HEK293 (cell line): Measurements from ENCODE around the gene MYMK.

ENCODE experiments used
- CTCF ChIA-PET: fragments of 350-600 bp; formaldehyde crosslinking; extraction: SDS; loops from one replicate; lab custom pipeline; 2021; ENCODE audit warnings: antibody characterized with exemption; lab: Yijun Ruan, JAX
- POLR2A ChIA-PET: fragments of 300-600 bp; formaldehyde crosslinking; extraction: SDS; loops from one replicate; lab custom pipeline; 2020; ENCODE audit warnings: antibody characterized with exemption, inconsistent platforms; lab: Yijun Ruan, JAX
- H3K27ac ChIP-seq: fragments of 200-500 bp; sonication (Bioruptor generic); 2 replicates; pipeline ENCODE4 v1.5.1; 2014; ENCODE audit warnings: low read depth, low read length, control low read depth, inconsistent platforms; ENCODE audit errors: extremely low read depth
- H3K36me3 ChIP-seq, 2 experiments: fragments of 200-500 bp in 1 of 2; sonication (Bioruptor generic) in 1 of 2; 1 replicate in 1 of 2; 2 replicates in 1 of 2; pipeline ENCODE4 v1.5.1; 2014 to 2017; ENCODE audit warnings: inconsistent platforms in 2 of 2, low read length in 2 of 2; ENCODE audit not compliant: control insufficient read depth in 2 of 2, insufficient read depth in 1 of 2
- H3K4me1 ChIP-seq: fragments of 200-500 bp; sonication (Bioruptor generic); 2 replicates; pipeline ENCODE4 v1.5.1; 2014; ENCODE audit warnings: mild to moderate bottlenecking, low read length, inconsistent platforms; ENCODE audit not compliant: control insufficient read depth, insufficient read depth
- H3K4me3 ChIP-seq: 2 replicates; pipeline ENCODE4 v1.5.1; 2011; ENCODE audit warnings: low read depth, mild to moderate bottlenecking, control low read depth, low read length, moderate library complexity
- H3K9me3 ChIP-seq: fragments of 200-500 bp; sonication (Bioruptor generic); 2 replicates; pipeline ENCODE4 v1.5.1; 2014; ENCODE audit warnings: low read depth, low read length, inconsistent platforms; ENCODE audit not compliant: control insufficient read depth, insufficient read depth
- PRDM1 ChIP-seq: fragments of 450-650 bp; formaldehyde crosslinking; IDR thresholded peaks from 2 replicates; pipeline ENCODE4; 2016; ENCODE audit warnings: missing biosample characterization, missing genetic modification characterization
- YY1 ChIP-seq: fragments of 450-650 bp; formaldehyde crosslinking; IDR thresholded peaks from 2 replicates; pipeline ENCODE4 v1.5.1; 2018; ENCODE audit warnings: missing biosample characterization, missing genetic modification characterization
- YY2 ChIP-seq: fragments of 450-650 bp; formaldehyde crosslinking; IDR thresholded peaks from 2 replicates; pipeline ENCODE4 v1.5.1; 2016; ENCODE audit warnings: missing biosample characterization, missing genetic modification characterization
- ZEB2 ChIP-seq: fragments of 450-650 bp; formaldehyde crosslinking; IDR thresholded peaks from 2 replicates; pipeline ENCODE4 v1.5.1; 2016; ENCODE audit warnings: missing biosample characterization, missing genetic modification characterization
- ZFP41 ChIP-seq: fragments of 450-650 bp; formaldehyde crosslinking; IDR thresholded peaks from 2 replicates; pipeline ENCODE4 v1.5.1; 2016; ENCODE audit warnings: missing biosample characterization, missing genetic modification characterization, borderline replicate concordance
- ZNF138 ChIP-seq: fragments of 450-650 bp; formaldehyde crosslinking; IDR thresholded peaks from 2 replicates; pipeline ENCODE4 v1.5.1; 2016; ENCODE audit warnings: missing biosample characterization, missing genetic modification characterization, borderline replicate concordance
- ZNF169 ChIP-seq: fragments of 450-650 bp; formaldehyde crosslinking; IDR thresholded peaks from 2 replicates; pipeline ENCODE4 v1.5.1; 2016; ENCODE audit warnings: missing biosample characterization, missing genetic modification characterization
- ZNF549 ChIP-seq: fragments of 450-650 bp; IDR thresholded peaks from 2 replicates; pipeline ENCODE4 v1.5.1; 2018; ENCODE audit warnings: missing biosample characterization, missing genetic modification characterization, mild to moderate bottlenecking, inconsistent platforms, moderate library complexity
- ZNF585B ChIP-seq: fragments of 450-650 bp; formaldehyde crosslinking; IDR thresholded peaks from 2 replicates; pipeline ENCODE4 v1.5.1; 2016; ENCODE audit warnings: missing biosample characterization, missing genetic modification characterization
- ZNF600 ChIP-seq: fragments of 450-650 bp; formaldehyde crosslinking; IDR thresholded peaks from 2 replicates; pipeline ENCODE4 v1.5.1; 2016; ENCODE audit warnings: missing biosample characterization, missing genetic modification characterization
- ZNF621 ChIP-seq: fragments of 450-650 bp; formaldehyde crosslinking; IDR thresholded peaks from 2 replicates; pipeline ENCODE4 v1.5.1; 2017; ENCODE audit warnings: missing biosample characterization, missing genetic modification characterization
- ZNF623 ChIP-seq: fragments of 450-650 bp; formaldehyde crosslinking; IDR thresholded peaks from 2 replicates; pipeline ENCODE4 v1.5.1; 2016; ENCODE audit warnings: missing biosample characterization, missing genetic modification characterization
- ZNF626 ChIP-seq: fragments of 450-650 bp; sonication (Bioruptor Pico); formaldehyde crosslinking; IDR thresholded peaks from 2 replicates; pipeline ENCODE4 v1.5.1; 2018; ENCODE audit warnings: missing biosample characterization, missing genetic modification characterization, inconsistent platforms
- ZNF654 ChIP-seq: fragments of 450-650 bp; formaldehyde crosslinking; IDR thresholded peaks from 2 replicates; pipeline ENCODE4 v1.5.1; 2016; ENCODE audit warnings: low read depth, missing biosample characterization, missing genetic modification characterization
- ZNF660 ChIP-seq: fragments of 450-650 bp; IDR thresholded peaks from 2 replicates; pipeline ENCODE4 v1.5.1; 2018; ENCODE audit warnings: missing biosample characterization, mild to moderate bottlenecking, missing genetic modification characterization
- ZNF677 ChIP-seq: fragments of 450-650 bp; IDR thresholded peaks from 2 replicates; pipeline ENCODE4 v1.5.0; 2018; ENCODE audit warnings: missing biosample characterization, mild to moderate bottlenecking, missing genetic modification characterization, moderate library complexity
- ZNF791 ChIP-seq: fragments of 450-650 bp; formaldehyde crosslinking; IDR thresholded peaks from 2 replicates; pipeline ENCODE4 v1.5.1; 2016; ENCODE audit warnings: missing biosample characterization, missing genetic modification characterization
- ZNF792 ChIP-seq: fragments of 450-650 bp; formaldehyde crosslinking; IDR thresholded peaks from 2 replicates; pipeline ENCODE4 v1.5.1; 2016; ENCODE audit warnings: missing biosample characterization, missing genetic modification characterization
- TF ChIP-seq, protein P1 (sequence below): fragments of 450-650 bp; formaldehyde crosslinking; IDR thresholded peaks from 2 replicates; pipeline ENCODE4 v1.5.1; 2016; ENCODE audit warnings: missing biosample characterization, missing genetic modification characterization
- TF ChIP-seq, protein P2 (sequence below): fragments of 450-650 bp; formaldehyde crosslinking; conservative IDR thresholded peaks from 2 replicates; pipeline ENCODE4 v1.5.1; 2016; ENCODE audit warnings: low read depth, missing biosample characterization, missing genetic modification characterization
- TF ChIP-seq, protein P3 (sequence below): fragments of 450-650 bp; formaldehyde crosslinking; IDR thresholded peaks from 2 replicates; pipeline ENCODE4 v1.5.1; 2016; ENCODE audit warnings: missing biosample characterization, missing genetic modification characterization
- TF ChIP-seq, protein P4 (sequence below): fragments of 450-650 bp; formaldehyde crosslinking; IDR thresholded peaks from 2 replicates; pipeline ENCODE4 v1.5.1; 2017; ENCODE audit warnings: missing biosample characterization, missing genetic modification characterization
- TF ChIP-seq, protein P5 (sequence below): fragments of 450-650 bp; formaldehyde crosslinking; optimal IDR thresholded peaks from 2 replicates; pipeline ENCODE3; 2016; ENCODE audit warnings: missing biosample characterization, mild to moderate bottlenecking, missing genetic modification characterization
- TF ChIP-seq, protein P6 (sequence below): fragments of 450-650 bp; formaldehyde crosslinking; IDR thresholded peaks from 2 replicates; pipeline ENCODE4 v1.5.1; 2016; ENCODE audit warnings: missing biosample characterization, missing genetic modification characterization, borderline replicate concordance

The MYMK gene

DNA sequence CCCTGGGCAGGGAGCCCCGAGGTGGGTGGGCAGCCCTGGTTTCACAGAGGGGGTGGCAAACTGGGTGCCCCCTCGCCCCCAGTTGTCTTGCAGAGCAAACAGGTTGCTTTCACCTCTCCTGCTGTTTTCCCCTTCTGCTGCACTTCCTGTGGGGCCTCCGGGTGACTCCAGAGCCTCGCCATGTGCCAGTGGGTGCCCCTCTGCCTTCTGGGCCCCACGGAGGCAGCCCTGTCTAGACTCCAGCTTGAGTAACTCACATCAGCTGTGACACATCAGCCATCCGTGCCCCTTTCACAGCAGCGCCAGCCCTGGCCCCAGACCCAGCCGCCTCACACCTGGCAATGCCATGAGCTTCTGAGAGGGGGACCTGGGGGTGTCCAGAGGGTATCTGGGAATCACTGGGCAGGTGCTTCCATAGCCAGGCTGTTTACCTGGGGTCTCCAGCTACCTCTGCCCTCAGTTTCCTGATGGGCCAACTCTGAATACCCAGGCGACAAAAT, 46.7 kb upstream of the MYMK start:
- TF ChIP-seq YY1 (no peak), ZNF792 (no peak), ZNF660 (tag by site-specific recombination) (no peak), ZNF138 (tag by site-specific recombination) (no peak), ZNF626 (tag by site-specific recombination) (no peak), ZNF791 (tag by site-specific recombination) (no peak), ZNF169 (no peak)
- TF ChIP-seq, protein P1, sequence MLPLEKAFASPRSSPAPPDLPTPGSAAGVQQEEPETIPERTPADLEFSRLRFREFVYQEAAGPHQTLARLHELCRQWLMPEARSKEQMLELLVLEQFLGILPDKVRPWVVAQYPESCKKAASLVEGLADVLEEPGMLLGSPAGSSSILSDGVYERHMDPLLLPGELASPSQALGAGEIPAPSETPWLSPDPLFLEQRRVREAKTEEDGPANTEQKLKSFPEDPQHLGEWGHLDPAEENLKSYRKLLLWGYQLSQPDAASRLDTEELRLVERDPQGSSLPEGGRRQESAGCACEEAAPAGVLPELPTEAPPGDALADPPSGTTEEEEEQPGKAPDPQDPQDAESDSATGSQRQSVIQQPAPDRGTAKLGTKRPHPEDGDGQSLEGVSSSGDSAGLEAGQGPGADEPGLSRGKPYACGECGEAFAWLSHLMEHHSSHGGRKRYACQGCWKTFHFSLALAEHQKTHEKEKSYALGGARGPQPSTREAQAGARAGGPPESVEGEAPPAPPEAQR = no peak
- TF ChIP-seq, protein P2, sequence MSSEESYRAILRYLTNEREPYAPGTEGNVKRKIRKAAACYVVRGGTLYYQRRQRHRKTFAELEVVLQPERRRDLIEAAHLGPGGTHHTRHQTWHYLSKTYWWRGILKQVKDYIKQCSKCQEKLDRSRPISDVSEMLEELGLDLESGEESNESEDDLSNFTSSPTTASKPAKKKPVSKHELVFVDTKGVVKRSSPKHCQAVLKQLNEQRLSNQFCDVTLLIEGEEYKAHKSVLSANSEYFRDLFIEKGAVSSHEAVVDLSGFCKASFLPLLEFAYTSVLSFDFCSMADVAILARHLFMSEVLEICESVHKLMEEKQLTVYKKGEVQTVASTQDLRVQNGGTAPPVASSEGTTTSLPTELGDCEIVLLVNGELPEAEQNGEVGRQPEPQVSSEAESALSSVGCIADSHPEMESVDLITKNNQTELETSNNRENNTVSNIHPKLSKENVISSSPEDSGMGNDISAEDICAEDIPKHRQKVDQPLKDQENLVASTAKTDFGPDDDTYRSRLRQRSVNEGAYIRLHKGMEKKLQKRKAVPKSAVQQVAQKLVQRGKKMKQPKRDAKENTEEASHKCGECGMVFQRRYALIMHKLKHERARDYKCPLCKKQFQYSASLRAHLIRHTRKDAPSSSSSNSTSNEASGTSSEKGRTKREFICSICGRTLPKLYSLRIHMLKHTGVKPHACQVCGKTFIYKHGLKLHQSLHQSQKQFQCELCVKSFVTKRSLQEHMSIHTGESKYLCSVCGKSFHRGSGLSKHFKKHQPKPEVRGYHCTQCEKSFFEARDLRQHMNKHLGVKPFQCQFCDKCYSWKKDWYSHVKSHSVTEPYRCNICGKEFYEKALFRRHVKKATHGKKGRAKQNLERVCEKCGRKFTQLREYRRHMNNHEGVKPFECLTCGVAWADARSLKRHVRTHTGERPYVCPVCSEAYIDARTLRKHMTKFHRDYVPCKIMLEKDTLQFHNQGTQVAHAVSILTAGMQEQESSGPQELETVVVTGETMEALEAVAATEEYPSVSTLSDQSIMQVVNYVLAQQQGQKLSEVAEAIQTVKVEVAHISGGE (tag by site-specific recombination) = no peak
- H3K9me3 ChIP-seq = no peaks in the 10 kb centered on the region
- no peaks in the 10 kb centered on the region for H3K36me3 ChIP-seq
- H3K27ac ChIP-seq = no peak overlapping the region
- POLR2A ChIA-PET = no interaction called here
- no peaks in the 10 kb centered on the region for H3K4me1 ChIP-seq
- H3K4me3 ChIP-seq = no peak overlapping the region
- CTCF ChIA-PET = interaction anchor here (1.7 kb wide), 1 partner anchor 10 kb away, joined by 3 read pairs; no protein-coding TSS in a partner anchor

DNA sequence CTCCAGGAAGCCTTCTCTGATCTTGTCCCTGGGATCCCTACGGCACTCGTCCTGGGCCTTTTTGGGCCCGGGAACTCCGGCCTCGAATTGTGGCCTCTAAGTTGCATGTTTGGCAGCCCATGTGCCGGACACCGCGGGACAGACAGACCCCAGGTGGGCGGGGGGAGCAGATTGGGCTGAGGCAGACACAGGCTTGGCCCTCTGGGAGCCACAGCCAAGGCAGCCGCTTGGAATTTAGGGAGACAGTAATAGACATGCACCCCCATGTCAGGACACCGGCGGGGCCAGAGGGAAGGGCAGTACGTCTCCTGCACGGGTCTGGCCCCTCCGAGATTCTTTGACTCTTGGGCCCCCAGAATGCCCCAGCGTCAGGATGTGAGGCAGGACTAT, 45.9 kb upstream of the MYMK start:
- no peak overlapping the region for H3K4me3 ChIP-seq
- H3K4me1 ChIP-seq = no peaks in the 10 kb centered on the region
- CTCF ChIA-PET = interaction anchor here (0.6 to 1.7 kb wide), 2 partner anchors 11 to 15 kb away, joined by 3 read pairs; no protein-coding TSS in a partner anchor
- TF ChIP-seq ZNF677 (tag by site-specific recombination) = no peak
- TF ChIP-seq PRDM1 (tag by site-specific recombination) = no peak
- TF ChIP-seq, protein P3, sequence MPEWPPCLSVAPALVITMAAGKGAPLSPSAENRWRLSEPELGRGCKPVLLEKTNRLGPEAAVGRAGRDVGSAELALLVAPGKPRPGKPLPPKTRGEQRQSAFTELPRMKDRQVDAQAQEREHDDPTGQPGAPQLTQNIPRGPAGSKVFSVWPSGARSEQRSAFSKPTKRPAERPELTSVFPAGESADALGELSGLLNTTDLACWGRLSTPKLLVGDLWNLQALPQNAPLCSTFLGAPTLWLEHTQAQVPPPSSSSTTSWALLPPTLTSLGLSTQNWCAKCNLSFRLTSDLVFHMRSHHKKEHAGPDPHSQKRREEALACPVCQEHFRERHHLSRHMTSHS (tag by site-specific recombination) = no peak
- TF ChIP-seq YY2 (tag by site-specific recombination) = no peak
- TF ChIP-seq ZNF585B (tag by site-specific recombination) = no peak
- no peak for TF ChIP-seq ZEB2
- TF ChIP-seq ZNF623 = no peak
- no peak for TF ChIP-seq ZNF600
- TF ChIP-seq, protein P4, sequence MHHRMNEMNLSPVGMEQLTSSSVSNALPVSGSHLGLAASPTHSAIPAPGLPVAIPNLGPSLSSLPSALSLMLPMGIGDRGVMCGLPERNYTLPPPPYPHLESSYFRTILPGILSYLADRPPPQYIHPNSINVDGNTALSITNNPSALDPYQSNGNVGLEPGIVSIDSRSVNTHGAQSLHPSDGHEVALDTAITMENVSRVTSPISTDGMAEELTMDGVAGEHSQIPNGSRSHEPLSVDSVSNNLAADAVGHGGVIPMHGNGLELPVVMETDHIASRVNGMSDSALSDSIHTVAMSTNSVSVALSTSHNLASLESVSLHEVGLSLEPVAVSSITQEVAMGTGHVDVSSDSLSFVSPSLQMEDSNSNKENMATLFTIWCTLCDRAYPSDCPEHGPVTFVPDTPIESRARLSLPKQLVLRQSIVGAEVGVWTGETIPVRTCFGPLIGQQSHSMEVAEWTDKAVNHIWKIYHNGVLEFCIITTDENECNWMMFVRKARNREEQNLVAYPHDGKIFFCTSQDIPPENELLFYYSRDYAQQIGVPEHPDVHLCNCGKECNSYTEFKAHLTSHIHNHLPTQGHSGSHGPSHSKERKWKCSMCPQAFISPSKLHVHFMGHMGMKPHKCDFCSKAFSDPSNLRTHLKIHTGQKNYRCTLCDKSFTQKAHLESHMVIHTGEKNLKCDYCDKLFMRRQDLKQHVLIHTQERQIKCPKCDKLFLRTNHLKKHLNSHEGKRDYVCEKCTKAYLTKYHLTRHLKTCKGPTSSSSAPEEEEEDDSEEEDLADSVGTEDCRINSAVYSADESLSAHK = no peak
- TF ChIP-seq ZNF621 (tag by site-specific recombination) = no peak
- TF ChIP-seq, protein P5, sequence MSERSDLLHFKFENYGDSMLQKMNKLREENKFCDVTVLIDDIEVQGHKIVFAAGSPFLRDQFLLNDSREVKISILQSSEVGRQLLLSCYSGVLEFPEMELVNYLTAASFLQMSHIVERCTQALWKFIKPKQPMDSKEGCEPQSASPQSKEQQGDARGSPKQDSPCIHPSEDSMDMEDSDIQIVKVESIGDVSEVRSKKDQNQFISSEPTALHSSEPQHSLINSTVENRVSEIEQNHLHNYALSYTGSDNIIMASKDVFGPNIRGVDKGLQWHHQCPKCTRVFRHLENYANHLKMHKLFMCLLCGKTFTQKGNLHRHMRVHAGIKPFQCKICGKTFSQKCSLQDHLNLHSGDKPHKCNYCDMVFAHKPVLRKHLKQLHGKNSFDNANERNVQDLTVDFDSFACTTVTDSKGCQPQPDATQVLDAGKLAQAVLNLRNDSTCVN (tag by site-specific recombination) = no peak
- TF ChIP-seq, protein P6, sequence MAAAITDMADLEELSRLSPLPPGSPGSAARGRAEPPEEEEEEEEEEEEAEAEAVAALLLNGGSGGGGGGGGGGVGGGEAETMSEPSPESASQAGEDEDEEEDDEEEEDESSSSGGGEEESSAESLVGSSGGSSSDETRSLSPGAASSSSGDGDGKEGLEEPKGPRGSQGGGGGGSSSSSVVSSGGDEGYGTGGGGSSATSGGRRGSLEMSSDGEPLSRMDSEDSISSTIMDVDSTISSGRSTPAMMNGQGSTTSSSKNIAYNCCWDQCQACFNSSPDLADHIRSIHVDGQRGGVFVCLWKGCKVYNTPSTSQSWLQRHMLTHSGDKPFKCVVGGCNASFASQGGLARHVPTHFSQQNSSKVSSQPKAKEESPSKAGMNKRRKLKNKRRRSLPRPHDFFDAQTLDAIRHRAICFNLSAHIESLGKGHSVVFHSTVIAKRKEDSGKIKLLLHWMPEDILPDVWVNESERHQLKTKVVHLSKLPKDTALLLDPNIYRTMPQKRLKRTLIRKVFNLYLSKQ (tag by site-specific recombination) = no peak
- TF ChIP-seq ZFP41 (tag by site-specific recombination) = no peak
- no peak for TF ChIP-seq ZNF549 (tag by site-specific recombination)
- no peak for TF ChIP-seq ZNF654 (tag by site-specific recombination)
- POLR2A ChIA-PET = interaction anchor here (0.5 kb wide), 1 partner anchor 11 kb away, joined by 3 read pairs; no protein-coding TSS in a partner anchor
- H3K27ac ChIP-seq = no peak overlapping the region
- H3K9me3 ChIP-seq = no peaks in the 10 kb centered on the region
- H3K36me3 ChIP-seq = no peaks in the 10 kb centered on the region
